HEK293 (cell line): ENCODE data around the gene WASL.

ENCODE experiments used
- BCL11A ChIP-seq: fragments of 450-650 bp; formaldehyde crosslinking; IDR thresholded peaks from 2 replicates; pipeline ENCODE4 v1.5.1; 2016; ENCODE audit warnings: low read depth, missing biosample characterization, missing genetic modification characterization
- GLI2 ChIP-seq: fragments of 450-650 bp; formaldehyde crosslinking; IDR thresholded peaks from 2 replicates; pipeline ENCODE4; 2017; ENCODE audit warnings: missing biosample characterization, missing genetic modification characterization, low read depth, borderline replicate concordance
- HOXC10 ChIP-seq: sonication (generic); formaldehyde crosslinking; IDR thresholded peaks from 2 replicates; pipeline ENCODE4 v1.8.1; 2023; ENCODE audit warnings: mild to moderate bottlenecking, missing genetic modification reagents
- SCRT2 ChIP-seq: fragments of 450-650 bp; formaldehyde crosslinking; IDR thresholded peaks from 2 replicates; pipeline ENCODE4 v1.5.1; 2016; ENCODE audit warnings: missing biosample characterization, missing genetic modification characterization
- SETDB1 ChIP-seq: IDR thresholded peaks from one replicate; pipeline ENCODE4 v1.6.1; 2017; ENCODE audit warnings: mild to moderate bottlenecking, low read length, moderate library complexity, mixed read lengths; ENCODE audit not compliant: insufficient read length
- ZNF121 ChIP-seq: fragments of 450-650 bp; formaldehyde crosslinking; IDR thresholded peaks from 2 replicates; pipeline ENCODE4 v1.5.1; 2016; ENCODE audit warnings: missing biosample characterization, missing genetic modification characterization
- ZNF23 ChIP-seq: fragments of 450-650 bp; formaldehyde crosslinking; IDR thresholded peaks from 2 replicates; pipeline ENCODE4 v1.5.1; 2016; ENCODE audit warnings: missing biosample characterization, missing genetic modification characterization, borderline replicate concordance
- ZNF341 ChIP-seq: fragments of 450-650 bp; formaldehyde crosslinking; IDR thresholded peaks from 2 replicates; pipeline ENCODE4; 2016; ENCODE audit warnings: low read depth, missing biosample characterization, missing genetic modification characterization
- ZNF677 ChIP-seq: fragments of 450-650 bp; IDR thresholded peaks from 2 replicates; pipeline ENCODE4 v1.5.0; 2018; ENCODE audit warnings: missing biosample characterization, mild to moderate bottlenecking, missing genetic modification characterization, moderate library complexity
- ZNF701 ChIP-seq: fragments of 450-650 bp; formaldehyde crosslinking; IDR thresholded peaks from 2 replicates; pipeline ENCODE4 v1.5.1; 2016; ENCODE audit warnings: missing biosample characterization, missing genetic modification characterization
- ZNF791 ChIP-seq: fragments of 450-650 bp; formaldehyde crosslinking; IDR thresholded peaks from 2 replicates; pipeline ENCODE4 v1.5.1; 2016; ENCODE audit warnings: missing biosample characterization, missing genetic modification characterization
- ZXDB ChIP-seq: fragments of 450-650 bp; formaldehyde crosslinking; IDR thresholded peaks from 2 replicates; pipeline ENCODE4 v1.5.1; 2016; ENCODE audit warnings: missing biosample characterization, missing genetic modification characterization
- TF ChIP-seq, protein P1 (sequence below): fragments of 450-650 bp; formaldehyde crosslinking; IDR thresholded peaks from 2 replicates; pipeline ENCODE4 v1.5.1; 2016; ENCODE audit warnings: missing biosample characterization, missing genetic modification characterization
- TF ChIP-seq, protein P2 (sequence below): fragments of 450-650 bp; formaldehyde crosslinking; IDR thresholded peaks from 2 replicates; pipeline ENCODE4 v1.5.1; 2016; ENCODE audit warnings: missing biosample characterization, missing genetic modification characterization
- TF ChIP-seq, protein P3 (sequence below): sonication (generic); formaldehyde crosslinking; IDR thresholded peaks from 2 replicates; pipeline ENCODE4 v1.8.1; 2022; ENCODE audit warnings: mild to moderate bottlenecking, moderate library complexity, missing genetic modification reagents
- TF ChIP-seq, protein P4 (sequence below): fragments of 450-650 bp; formaldehyde crosslinking; IDR thresholded peaks from 2 replicates; pipeline ENCODE4 v1.5.1; 2016; ENCODE audit warnings: missing biosample characterization, missing genetic modification characterization, borderline replicate concordance
- TF ChIP-seq, protein P5 (sequence below): fragments of 450-650 bp; formaldehyde crosslinking; IDR thresholded peaks from 2 replicates; pipeline ENCODE4 v1.5.1; 2016; ENCODE audit warnings: missing biosample characterization, missing genetic modification characterization
- TF ChIP-seq, protein P6 (sequence below): fragments of 450-650 bp; formaldehyde crosslinking; IDR thresholded peaks from 2 replicates; pipeline ENCODE4 v1.5.1; 2016; ENCODE audit warnings: missing biosample characterization, missing genetic modification characterization, low read depth
- TF ChIP-seq, protein P7 (sequence below): fragments of 450-650 bp; IDR thresholded peaks from 2 replicates; pipeline ENCODE4 v1.5.1; 2018; ENCODE audit warnings: missing biosample characterization, missing genetic modification characterization
- TF ChIP-seq, protein P8 (sequence below): fragments of 450-650 bp; formaldehyde crosslinking; IDR thresholded peaks from 2 replicates; pipeline ENCODE4 v1.5.1; 2016; ENCODE audit warnings: missing biosample characterization, missing genetic modification characterization

The WASL gene

DNA sequence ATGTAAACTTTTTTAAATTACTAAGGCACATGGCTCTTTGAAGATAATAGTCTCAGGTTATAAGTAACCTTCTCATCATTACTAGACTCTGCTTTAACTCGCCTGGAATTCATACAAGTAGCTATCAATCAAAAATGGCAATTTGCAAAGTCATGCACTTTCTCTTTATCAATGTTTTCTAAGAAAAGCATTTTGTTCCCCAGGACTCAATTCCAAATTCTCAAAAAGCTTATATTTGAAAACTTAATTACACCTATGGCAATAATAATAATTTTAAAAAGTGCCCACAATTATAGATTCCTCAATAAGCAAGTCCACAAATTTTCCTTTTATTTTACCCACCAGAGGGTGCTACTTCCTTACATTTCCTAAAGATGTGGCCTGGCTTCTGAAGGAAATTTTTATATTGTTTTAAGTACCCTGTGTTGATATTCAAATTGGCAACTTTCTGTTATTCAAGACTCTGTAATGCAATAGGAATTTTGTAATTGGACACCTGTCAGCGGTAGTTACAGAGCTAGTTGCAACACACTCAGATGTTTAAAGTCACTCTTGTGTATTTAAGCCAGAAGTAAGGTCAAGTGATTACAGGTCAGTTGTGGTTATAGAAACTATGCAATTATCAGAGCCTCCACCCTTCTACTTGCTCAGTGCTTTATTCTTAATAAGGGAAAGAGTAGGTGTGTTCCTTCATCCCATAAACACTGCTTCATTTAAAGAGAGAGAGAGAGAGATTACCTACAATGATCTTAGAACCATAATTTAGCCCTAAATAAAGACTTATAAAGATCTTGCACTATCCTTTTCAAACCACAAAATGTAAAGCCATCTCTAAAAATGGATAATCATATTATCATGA lies 49.1 kb upstream of the WASL start (continued):
- TF ChIP-seq, protein P1, sequence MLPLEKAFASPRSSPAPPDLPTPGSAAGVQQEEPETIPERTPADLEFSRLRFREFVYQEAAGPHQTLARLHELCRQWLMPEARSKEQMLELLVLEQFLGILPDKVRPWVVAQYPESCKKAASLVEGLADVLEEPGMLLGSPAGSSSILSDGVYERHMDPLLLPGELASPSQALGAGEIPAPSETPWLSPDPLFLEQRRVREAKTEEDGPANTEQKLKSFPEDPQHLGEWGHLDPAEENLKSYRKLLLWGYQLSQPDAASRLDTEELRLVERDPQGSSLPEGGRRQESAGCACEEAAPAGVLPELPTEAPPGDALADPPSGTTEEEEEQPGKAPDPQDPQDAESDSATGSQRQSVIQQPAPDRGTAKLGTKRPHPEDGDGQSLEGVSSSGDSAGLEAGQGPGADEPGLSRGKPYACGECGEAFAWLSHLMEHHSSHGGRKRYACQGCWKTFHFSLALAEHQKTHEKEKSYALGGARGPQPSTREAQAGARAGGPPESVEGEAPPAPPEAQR (tag by site-specific recombination): no peak
- peak; percentile 75 for TF ChIP-seq ZXDB (tag by site-specific recombination)
- no peak for TF ChIP-seq SETDB1
- 0 out of 2 replicates have a peak, but pooled peaks have one; percentile 62 for TF ChIP-seq BCL11A (tag by site-specific recombination)
- TF ChIP-seq, protein P2, sequence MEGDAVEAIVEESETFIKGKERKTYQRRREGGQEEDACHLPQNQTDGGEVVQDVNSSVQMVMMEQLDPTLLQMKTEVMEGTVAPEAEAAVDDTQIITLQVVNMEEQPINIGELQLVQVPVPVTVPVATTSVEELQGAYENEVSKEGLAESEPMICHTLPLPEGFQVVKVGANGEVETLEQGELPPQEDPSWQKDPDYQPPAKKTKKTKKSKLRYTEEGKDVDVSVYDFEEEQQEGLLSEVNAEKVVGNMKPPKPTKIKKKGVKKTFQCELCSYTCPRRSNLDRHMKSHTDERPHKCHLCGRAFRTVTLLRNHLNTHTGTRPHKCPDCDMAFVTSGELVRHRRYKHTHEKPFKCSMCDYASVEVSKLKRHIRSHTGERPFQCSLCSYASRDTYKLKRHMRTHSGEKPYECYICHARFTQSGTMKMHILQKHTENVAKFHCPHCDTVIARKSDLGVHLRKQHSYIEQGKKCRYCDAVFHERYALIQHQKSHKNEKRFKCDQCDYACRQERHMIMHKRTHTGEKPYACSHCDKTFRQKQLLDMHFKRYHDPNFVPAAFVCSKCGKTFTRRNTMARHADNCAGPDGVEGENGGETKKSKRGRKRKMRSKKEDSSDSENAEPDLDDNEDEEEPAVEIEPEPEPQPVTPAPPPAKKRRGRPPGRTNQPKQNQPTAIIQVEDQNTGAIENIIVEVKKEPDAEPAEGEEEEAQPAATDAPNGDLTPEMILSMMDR: no peak
- TF ChIP-seq, protein P3, sequence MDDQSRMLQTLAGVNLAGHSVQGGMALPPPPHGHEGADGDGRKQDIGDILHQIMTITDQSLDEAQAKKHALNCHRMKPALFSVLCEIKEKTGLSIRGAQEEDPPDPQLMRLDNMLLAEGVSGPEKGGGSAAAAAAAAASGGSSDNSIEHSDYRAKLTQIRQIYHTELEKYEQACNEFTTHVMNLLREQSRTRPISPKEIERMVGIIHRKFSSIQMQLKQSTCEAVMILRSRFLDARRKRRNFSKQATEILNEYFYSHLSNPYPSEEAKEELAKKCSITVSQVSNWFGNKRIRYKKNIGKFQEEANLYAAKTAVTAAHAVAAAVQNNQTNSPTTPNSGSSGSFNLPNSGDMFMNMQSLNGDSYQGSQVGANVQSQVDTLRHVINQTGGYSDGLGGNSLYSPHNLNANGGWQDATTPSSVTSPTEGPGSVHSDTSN (CRISPR knock-in tag): no peak
- TF ChIP-seq, protein P4, sequence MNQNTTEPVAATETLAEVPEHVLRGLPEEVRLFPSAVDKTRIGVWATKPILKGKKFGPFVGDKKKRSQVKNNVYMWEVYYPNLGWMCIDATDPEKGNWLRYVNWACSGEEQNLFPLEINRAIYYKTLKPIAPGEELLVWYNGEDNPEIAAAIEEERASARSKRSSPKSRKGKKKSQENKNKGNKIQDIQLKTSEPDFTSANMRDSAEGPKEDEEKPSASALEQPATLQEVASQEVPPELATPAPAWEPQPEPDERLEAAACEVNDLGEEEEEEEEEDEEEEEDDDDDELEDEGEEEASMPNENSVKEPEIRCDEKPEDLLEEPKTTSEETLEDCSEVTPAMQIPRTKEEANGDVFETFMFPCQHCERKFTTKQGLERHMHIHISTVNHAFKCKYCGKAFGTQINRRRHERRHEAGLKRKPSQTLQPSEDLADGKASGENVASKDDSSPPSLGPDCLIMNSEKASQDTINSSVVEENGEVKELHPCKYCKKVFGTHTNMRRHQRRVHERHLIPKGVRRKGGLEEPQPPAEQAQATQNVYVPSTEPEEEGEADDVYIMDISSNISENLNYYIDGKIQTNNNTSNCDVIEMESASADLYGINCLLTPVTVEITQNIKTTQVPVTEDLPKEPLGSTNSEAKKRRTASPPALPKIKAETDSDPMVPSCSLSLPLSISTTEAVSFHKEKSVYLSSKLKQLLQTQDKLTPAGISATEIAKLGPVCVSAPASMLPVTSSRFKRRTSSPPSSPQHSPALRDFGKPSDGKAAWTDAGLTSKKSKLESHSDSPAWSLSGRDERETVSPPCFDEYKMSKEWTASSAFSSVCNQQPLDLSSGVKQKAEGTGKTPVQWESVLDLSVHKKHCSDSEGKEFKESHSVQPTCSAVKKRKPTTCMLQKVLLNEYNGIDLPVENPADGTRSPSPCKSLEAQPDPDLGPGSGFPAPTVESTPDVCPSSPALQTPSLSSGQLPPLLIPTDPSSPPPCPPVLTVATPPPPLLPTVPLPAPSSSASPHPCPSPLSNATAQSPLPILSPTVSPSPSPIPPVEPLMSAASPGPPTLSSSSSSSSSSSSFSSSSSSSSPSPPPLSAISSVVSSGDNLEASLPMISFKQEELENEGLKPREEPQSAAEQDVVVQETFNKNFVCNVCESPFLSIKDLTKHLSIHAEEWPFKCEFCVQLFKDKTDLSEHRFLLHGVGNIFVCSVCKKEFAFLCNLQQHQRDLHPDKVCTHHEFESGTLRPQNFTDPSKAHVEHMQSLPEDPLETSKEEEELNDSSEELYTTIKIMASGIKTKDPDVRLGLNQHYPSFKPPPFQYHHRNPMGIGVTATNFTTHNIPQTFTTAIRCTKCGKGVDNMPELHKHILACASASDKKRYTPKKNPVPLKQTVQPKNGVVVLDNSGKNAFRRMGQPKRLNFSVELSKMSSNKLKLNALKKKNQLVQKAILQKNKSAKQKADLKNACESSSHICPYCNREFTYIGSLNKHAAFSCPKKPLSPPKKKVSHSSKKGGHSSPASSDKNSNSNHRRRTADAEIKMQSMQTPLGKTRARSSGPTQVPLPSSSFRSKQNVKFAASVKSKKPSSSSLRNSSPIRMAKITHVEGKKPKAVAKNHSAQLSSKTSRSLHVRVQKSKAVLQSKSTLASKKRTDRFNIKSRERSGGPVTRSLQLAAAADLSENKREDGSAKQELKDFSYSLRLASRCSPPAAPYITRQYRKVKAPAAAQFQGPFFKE (tag by site-specific recombination): no peak
- TF ChIP-seq GLI2: peak; percentile 59; the same call in 1 of the 2 replicates
- TF ChIP-seq HOXC10 (CRISPR knock-in tag): no peak
- TF ChIP-seq, protein P5, sequence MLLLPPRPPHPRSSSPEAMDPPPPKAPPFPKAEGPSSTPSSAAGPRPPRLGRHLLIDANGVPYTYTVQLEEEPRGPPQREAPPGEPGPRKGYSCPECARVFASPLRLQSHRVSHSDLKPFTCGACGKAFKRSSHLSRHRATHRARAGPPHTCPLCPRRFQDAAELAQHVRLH (tag by site-specific recombination): peak; percentile 26; the same call in 1 of the 2 replicates
- TF ChIP-seq, protein P6, sequence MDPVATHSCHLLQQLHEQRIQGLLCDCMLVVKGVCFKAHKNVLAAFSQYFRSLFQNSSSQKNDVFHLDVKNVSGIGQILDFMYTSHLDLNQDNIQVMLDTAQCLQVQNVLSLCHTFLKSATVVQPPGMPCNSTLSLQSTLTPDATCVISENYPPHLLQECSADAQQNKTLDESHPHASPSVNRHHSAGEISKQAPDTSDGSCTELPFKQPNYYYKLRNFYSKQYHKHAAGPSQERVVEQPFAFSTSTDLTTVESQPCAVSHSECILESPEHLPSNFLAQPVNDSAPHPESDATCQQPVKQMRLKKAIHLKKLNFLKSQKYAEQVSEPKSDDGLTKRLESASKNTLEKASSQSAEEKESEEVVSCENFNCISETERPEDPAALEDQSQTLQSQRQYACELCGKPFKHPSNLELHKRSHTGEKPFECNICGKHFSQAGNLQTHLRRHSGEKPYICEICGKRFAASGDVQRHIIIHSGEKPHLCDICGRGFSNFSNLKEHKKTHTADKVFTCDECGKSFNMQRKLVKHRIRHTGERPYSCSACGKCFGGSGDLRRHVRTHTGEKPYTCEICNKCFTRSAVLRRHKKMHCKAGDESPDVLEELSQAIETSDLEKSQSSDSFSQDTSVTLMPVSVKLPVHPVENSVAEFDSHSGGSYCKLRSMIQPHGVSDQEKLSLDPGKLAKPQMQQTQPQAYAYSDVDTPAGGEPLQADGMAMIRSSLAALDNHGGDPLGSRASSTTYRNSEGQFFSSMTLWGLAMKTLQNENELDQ: no peak
- no peak for TF ChIP-seq ZNF121 (tag by site-specific recombination)
- TF ChIP-seq ZNF341 (tag by site-specific recombination): no peak
- TF ChIP-seq, protein P7, sequence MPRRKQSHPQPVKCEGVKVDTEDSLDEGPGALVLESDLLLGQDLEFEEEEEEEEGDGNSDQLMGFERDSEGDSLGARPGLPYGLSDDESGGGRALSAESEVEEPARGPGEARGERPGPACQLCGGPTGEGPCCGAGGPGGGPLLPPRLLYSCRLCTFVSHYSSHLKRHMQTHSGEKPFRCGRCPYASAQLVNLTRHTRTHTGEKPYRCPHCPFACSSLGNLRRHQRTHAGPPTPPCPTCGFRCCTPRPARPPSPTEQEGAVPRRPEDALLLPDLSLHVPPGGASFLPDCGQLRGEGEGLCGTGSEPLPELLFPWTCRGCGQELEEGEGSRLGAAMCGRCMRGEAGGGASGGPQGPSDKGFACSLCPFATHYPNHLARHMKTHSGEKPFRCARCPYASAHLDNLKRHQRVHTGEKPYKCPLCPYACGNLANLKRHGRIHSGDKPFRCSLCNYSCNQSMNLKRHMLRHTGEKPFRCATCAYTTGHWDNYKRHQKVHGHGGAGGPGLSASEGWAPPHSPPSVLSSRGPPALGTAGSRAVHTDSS (tag by site-specific recombination): no peak
- TF ChIP-seq ZNF791: no peak
- TF ChIP-seq ZNF677: no peak
- TF ChIP-seq ZNF23 (tag by site-specific recombination): no peak
- TF ChIP-seq SCRT2 (tag by site-specific recombination): peak; percentile 94
- no peak for TF ChIP-seq ZNF701
- TF ChIP-seq, protein P8, sequence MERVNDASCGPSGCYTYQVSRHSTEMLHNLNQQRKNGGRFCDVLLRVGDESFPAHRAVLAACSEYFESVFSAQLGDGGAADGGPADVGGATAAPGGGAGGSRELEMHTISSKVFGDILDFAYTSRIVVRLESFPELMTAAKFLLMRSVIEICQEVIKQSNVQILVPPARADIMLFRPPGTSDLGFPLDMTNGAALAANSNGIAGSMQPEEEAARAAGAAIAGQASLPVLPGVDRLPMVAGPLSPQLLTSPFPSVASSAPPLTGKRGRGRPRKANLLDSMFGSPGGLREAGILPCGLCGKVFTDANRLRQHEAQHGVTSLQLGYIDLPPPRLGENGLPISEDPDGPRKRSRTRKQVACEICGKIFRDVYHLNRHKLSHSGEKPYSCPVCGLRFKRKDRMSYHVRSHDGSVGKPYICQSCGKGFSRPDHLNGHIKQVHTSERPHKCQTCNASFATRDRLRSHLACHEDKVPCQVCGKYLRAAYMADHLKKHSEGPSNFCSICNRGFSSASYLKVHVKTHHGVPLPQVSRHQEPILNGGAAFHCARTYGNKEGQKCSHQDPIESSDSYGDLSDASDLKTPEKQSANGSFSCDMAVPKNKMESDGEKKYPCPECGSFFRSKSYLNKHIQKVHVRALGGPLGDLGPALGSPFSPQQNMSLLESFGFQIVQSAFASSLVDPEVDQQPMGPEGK (tag by site-specific recombination): peak; percentile 32; the same call in 1 of the 2 replicates
